Spinal cord (tissue), 10 donors: Measurements from ENCODE around the gene NCOA3. TPM values are rescaled to one million over a fixed set of nuclear protein-coding genes. Genes with fewer than 3 reads are reported as not detected.
A peak's percentile ranks its signal among the peaks of the same experiment; 100 is the strongest.

Source experiments
- DNase-seq, 6 donors: peaks; one replicate each; pipeline versions ENCODE4 v3.0.0 to v3.0.0-alpha.2; 2013 to 2015; ENCODE audit warnings: low spot score in 6 of 6, low read depth in 4 of 6
- H3K27ac ChIP-seq: one replicate; pipeline ENCODE4 v1.5.1; 2013; ENCODE audit warnings: low read depth, low read length, control low read depth
- H3K27me3 ChIP-seq: one replicate; pipeline ENCODE4 v1.6.1; 2013; ENCODE audit warnings: low read length; ENCODE audit not compliant: control insufficient read depth, insufficient read depth
- H3K36me3 ChIP-seq: one replicate; pipeline ENCODE4 v1.6.1; 2013; ENCODE audit warnings: low read length; ENCODE audit not compliant: control insufficient read depth, insufficient read depth
- H3K4me1 ChIP-seq: one replicate; pipeline ENCODE4 v1.6.1; 2013; ENCODE audit warnings: low read length; ENCODE audit not compliant: control insufficient read depth, insufficient read depth
- H3K4me3 ChIP-seq: one replicate; pipeline ENCODE4 v1.5.1; 2013; ENCODE audit warnings: low read depth, low read length, control low read depth
- H3K9me3 ChIP-seq: one replicate; pipeline ENCODE4 v1.6.1; 2013; ENCODE audit warnings: low read length; ENCODE audit not compliant: control insufficient read depth, insufficient read depth
- WGBS: methylation state at CpG from one replicate; pipeline ENCODE4 v1.1.5; 2013; ENCODE audit warnings: missing lambda C conversion rate; ENCODE audit not compliant: insufficient coverage; 5-methylcytosine and 5-hydroxymethylcytosine counted together
- polyA plus RNA-seq, 2 donors: library from polyadenylated mRNA; unstranded; fragments of 120-200 nt; gene quantifications; one replicate each; pipeline ENCODE4 v1.2.1, GENCODE V29; 2013; ENCODE audit not compliant: insufficient read length in 2 of 2
- total RNA-seq, 2 donors: library from RNA; depleted of rRNA in 1 of 2; stranded (reverse); fragments of 120-200 nt in 1 of 2; fragments of >200 nt in 1 of 2; gene quantifications; one replicate each; pipeline versions ENCODE4 v1.2.3 to v1.2.4, GENCODE V29; 2013 to 2014
- donor health status: healthy.

Gene NCOA3
- total and polyA plus RNA-seq, 4 donors: 23.0 to 43.7 (median 33.4) TPM

- Histone ChIP-seq H3K27me3 (peaks cover 2% of the 10 kb centered on the region), H3K27ac (no peak overlapping the region), H3K36me3 (peaks cover 74% of the 10 kb centered on the region), H3K4me1 (peaks cover 11% of the 10 kb centered on the region), H3K4me3 (no peak overlapping the region), H3K9me3 (no peaks in the 10 kb centered on the region)
- DNase-seq: no peak
- WGBS: 76% methylated on average over 18 of the region's 20 CpGs
Observed at GRCh38 chr20:47676219-47676721, 174.6 kb downstream of the NCOA3 start.

DNA sequence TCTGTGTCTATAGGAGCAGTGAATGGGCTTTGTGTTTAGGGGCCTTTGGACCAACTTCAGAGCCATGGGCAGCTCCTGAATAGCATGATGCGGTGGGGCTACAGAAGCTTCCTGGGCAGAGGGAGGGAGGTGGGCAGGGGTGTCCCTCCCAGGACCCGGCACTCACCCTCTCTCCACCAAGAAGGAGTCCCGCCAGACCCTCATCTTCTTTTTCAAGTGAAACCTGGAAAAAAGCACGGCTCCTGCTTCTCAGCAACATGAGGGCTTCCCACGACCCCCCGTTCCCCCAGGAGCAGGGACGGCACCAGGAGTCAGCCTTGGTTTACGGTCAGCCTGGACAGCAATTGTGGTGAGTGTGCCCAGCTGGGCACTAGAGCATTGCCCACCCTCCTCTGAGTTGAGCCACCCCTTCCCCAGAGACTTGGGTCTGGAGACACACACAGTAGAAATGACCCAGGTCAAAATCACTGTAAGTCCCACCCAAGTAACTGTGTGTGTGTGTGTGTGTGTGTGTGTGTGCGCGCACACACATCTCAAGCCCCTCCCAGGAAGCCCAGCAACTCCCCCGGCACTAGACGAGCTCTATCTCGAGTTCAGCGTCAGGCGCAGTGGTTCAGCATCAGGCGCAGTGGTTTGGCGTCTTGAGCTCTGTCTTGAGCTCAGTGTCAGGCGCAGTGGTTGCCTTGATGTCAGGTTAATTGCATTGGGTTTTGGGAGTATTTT, 175.4 kb downstream of the NCOA3 start:
- H3K9me3 ChIP-seq: no peaks in the 10 kb centered on the region
- 84% methylated on average over 15 of the region's 18 CpGs for WGBS
- H3K27ac ChIP-seq: no peak overlapping the region
- peaks cover 2% of the 10 kb centered on the region for H3K27me3 ChIP-seq
- H3K36me3 ChIP-seq: peaks cover 68% of the 10 kb centered on the region
- peaks cover 13% of the 10 kb centered on the region for H3K4me1 ChIP-seq
- H3K4me3 ChIP-seq: no peak overlapping the region
- DNase-seq: no peak

GRCh38 chr20:47677635-47678453, 176.2 kb downstream of the NCOA3 start:
- Histone ChIP-seq H3K4me3 (no peak overlapping the region), H3K36me3 (peaks cover 68% of the 10 kb centered on the region), H3K27ac (no peak overlapping the region), H3K27me3 (no peaks in the 10 kb centered on the region), H3K9me3 (no peaks in the 10 kb centered on the region), H3K4me1 (peaks cover 21% of the 10 kb centered on the region)
- peak in 4 of 6 donors; percentile 21 to 85 (median 42) for DNase-seq
- 49% methylated on average over 11 of the region's 15 CpGs for WGBS

DNA sequence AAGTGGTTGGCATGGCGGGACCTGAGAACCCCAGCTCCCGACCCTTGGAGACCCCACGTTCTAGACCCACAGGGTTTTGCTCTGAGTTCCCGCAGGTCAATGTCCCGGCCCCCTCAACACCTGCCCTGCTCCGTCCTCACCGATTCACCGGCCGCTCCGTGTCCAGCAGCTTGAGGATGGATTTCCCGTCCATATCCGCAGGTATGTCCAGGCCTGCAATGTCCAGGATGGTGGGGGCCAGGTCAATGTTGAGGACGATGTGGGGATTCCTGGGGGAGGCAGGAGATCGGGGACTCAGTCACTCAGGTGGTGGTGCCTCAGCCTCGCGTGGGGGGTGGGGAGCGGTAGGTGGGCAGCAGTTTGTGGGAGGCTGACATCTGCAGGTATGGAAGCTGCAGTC, 176.8 kb downstream of the NCOA3 start:
- DNase-seq: no peak
- H3K27me3 ChIP-seq: no peaks in the 10 kb centered on the region
- no peak overlapping the region for H3K4me3 ChIP-seq
- no peak overlapping the region for H3K27ac ChIP-seq
- H3K36me3 ChIP-seq: peaks cover 69% of the 10 kb centered on the region
- 94% methylated on average over 16 of the region's 17 CpGs for WGBS
- no peaks in the 10 kb centered on the region for H3K9me3 ChIP-seq
- peaks cover 28% of the 10 kb centered on the region for H3K4me1 ChIP-seq

- H3K27me3 ChIP-seq: no peaks in the 10 kb centered on the region
- H3K4me3 ChIP-seq: no peak overlapping the region
- no peak for DNase-seq
- peaks cover 63% of the 10 kb centered on the region for H3K36me3 ChIP-seq
- WGBS: 87% methylated on average over 3 of the region's 4 CpGs
- no peaks in the 10 kb centered on the region for H3K9me3 ChIP-seq
- no peak overlapping the region for H3K27ac ChIP-seq
- peaks cover 30% of the 10 kb centered on the region for H3K4me1 ChIP-seq
Observed at GRCh38 chr20:47679462-47679861, 177.8 kb downstream of the NCOA3 start.

- no peak overlapping the region for H3K27ac ChIP-seq
Observed at GRCh38 chr20:47680804-47681529, 179.3 kb downstream of the NCOA3 start.

GRCh38 chr20:47682028-47682783, 180.5 kb downstream of the NCOA3 start:
- Histone ChIP-seq H3K4me1 (peaks cover 37% of the 10 kb centered on the region), H3K27ac (peak overlapping the region; percentile 15), H3K4me3 (no peak overlapping the region), H3K27me3 (no peaks in the 10 kb centered on the region), H3K36me3 (peaks cover 54% of the 10 kb centered on the region), H3K9me3 (no peaks in the 10 kb centered on the region)
- peak in 5 of 6 donors; percentile 29 to 80 (median 51) for DNase-seq
- WGBS: 54% methylated on average over 19 of the region's 22 CpGs

More at GRCh38 chr20:47680804-47681529, 179.3 kb downstream of the NCOA3 start:
- no peak for DNase-seq
- no peak overlapping the region for H3K4me3 ChIP-seq
- peaks cover 30% of the 10 kb centered on the region for H3K4me1 ChIP-seq
- peaks cover 55% of the 10 kb centered on the region for H3K36me3 ChIP-seq
- no peaks in the 10 kb centered on the region for H3K27me3 ChIP-seq
- 99% methylated on average over 4 of the region's 6 CpGs for WGBS
- H3K9me3 ChIP-seq: no peaks in the 10 kb centered on the region

GRCh38 chr20:47682916-47683315, 181.2 kb downstream of the NCOA3 start:
- DNase-seq: no peak
- Histone ChIP-seq H3K4me1 (peaks cover 38% of the 10 kb centered on the region), H3K27me3 (no peaks in the 10 kb centered on the region), H3K27ac (peak overlapping the region; percentile 15), H3K4me3 (no peak overlapping the region), H3K9me3 (no peaks in the 10 kb centered on the region), H3K36me3 (peaks cover 52% of the 10 kb centered on the region)
- WGBS: 81% methylated on average over 19 of the region's 19 CpGs
